GM12801 (cell line): Measurements from ENCODE around the gene RHOBTB3.

Experiments used
- TF ChIP-seq, protein P1 (sequence below): IDR thresholded peaks from one replicate; pipeline ENCODE4 v1.5.1; 2011; ENCODE audit warnings: control low read depth; ENCODE audit not compliant: insufficient read length; ENCODE audit errors: extremely low read depth

The RHOBTB3 gene

DNA sequence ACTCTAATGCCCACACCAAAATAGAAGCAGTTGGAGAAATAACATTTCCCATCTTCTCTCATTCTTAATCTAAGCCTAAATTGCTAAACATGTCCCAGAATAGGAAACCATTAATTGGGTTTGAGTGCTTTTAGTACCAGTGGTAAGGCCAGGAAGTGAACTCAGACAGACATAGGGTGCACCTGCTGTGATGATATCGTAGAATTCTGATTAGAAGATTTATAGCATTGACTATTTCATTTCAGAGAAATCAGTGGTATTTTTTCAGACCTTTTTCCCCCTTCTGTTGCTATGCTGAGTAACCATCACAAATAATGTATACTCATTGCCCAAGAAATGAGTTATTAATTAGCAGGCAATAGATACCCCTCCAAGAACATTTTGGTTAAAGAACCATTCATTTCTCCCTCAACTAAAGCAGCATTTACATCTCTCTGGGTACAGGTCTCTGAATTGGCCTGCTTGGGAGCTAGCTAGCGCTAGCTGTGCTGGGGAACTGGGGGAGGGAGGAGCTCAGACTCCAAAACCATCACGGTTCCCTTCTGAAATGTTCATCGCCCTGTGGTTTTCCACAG is 84.1 kb downstream of the RHOBTB3 start:
- TF ChIP-seq, protein P1, sequence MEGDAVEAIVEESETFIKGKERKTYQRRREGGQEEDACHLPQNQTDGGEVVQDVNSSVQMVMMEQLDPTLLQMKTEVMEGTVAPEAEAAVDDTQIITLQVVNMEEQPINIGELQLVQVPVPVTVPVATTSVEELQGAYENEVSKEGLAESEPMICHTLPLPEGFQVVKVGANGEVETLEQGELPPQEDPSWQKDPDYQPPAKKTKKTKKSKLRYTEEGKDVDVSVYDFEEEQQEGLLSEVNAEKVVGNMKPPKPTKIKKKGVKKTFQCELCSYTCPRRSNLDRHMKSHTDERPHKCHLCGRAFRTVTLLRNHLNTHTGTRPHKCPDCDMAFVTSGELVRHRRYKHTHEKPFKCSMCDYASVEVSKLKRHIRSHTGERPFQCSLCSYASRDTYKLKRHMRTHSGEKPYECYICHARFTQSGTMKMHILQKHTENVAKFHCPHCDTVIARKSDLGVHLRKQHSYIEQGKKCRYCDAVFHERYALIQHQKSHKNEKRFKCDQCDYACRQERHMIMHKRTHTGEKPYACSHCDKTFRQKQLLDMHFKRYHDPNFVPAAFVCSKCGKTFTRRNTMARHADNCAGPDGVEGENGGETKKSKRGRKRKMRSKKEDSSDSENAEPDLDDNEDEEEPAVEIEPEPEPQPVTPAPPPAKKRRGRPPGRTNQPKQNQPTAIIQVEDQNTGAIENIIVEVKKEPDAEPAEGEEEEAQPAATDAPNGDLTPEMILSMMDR: no peak

DNA sequence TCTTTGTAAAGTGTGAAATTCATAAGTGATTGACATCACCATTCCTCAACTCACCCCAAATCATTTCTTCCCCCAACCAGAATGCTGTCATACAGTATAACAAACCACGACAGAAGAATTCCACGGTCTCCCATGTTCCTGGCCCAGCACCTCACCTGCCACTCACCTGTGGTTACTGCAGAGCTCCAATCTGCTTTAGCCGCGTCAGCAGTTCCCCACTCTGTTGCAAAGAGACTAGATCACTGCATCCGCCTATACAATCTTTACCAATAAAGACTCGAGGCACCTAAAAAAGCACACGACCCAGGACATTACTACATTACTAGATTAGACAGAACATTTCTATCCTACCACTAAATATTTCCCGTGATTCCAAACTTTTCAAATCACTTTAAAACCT is 85.2 kb downstream of the RHOBTB3 start:
- TF ChIP-seq, protein P1: no peak

DNA sequence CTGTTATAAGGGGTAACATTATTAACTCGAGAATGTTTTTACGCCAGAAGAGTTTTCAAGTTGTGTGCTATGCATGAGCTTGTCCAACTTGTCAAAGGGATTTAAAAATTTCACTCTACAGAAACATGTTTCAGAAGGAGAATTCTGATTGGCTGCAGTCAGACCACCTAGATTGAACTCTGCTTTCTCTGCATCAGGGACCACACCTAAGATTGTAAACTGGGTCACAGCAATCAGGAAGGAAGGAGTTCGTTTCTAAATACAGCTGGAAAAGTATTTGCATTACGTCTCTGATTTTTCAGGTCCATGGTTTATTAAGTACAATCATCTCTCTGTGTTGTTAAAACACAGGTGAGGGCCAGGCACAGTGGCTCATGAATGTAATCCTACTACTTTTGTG is 85.6 kb downstream of the RHOBTB3 start:
- TF ChIP-seq, protein P1: no peak

DNA sequence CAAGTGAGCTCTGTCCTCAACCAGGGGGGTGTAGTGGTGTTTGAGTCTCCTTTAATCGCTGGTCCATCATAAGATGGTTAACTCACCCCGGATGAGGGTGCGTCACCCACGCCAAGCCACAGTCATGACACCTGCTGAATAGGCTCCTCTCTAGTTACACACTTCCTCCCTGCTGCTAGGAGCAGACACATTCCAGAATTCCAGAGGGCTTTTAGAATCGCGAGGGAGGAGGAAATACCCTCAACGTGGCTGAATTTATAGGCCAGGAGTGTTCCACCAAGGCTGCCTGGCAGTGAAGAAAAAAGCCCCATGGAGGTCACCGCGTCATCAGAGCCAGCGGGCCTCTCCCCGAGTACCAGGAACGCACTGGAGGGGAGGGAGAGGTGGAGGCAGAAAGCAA is 86.3 kb downstream of the RHOBTB3 start:
- TF ChIP-seq, protein P1: no peak

DNA sequence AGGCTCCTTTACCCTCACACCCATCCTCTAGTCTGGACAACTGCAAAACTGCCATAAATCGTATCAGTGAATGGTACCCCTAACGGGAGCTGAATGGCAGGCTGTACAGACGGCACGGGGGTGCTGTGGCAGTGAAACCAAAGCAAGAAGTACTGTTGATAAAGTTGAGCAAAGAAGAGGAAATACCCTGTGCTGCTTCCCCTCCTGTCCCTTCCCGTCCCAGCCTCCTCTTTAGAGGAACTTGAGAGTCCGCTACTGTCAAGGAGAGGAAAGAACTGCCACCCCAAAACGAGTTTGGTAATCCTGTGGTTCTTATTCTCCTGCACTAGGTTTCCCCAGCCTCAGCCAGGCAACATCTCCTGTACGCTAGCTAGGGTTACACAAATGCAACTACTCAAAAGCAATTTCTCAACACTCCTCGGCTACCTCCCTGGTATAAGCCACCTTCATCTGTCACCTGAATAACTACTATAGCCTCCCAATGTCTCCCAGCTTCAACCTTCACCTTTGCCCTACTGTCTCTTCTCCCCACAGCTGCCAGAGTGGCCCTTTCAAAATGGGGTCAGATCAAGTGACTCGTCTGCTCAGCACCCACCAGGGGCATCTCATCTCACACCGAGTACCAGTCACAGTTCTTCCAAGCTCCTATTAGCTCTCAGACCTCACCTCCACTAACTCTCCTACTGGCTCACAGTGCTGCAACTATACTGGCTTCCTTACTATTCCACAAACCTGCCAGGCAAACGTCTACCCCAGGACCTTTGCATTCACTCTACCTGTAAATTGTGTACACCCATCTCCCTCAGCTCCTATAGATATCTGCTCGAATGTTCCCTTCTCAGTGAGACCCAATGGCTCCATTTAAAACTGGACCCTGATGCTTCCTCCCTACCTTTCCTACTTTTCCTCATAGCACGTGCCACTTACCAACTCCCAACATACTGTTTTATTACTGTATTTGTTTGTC is 87.3 kb downstream of the RHOBTB3 start:
- TF ChIP-seq, protein P1: no peak

DNA sequence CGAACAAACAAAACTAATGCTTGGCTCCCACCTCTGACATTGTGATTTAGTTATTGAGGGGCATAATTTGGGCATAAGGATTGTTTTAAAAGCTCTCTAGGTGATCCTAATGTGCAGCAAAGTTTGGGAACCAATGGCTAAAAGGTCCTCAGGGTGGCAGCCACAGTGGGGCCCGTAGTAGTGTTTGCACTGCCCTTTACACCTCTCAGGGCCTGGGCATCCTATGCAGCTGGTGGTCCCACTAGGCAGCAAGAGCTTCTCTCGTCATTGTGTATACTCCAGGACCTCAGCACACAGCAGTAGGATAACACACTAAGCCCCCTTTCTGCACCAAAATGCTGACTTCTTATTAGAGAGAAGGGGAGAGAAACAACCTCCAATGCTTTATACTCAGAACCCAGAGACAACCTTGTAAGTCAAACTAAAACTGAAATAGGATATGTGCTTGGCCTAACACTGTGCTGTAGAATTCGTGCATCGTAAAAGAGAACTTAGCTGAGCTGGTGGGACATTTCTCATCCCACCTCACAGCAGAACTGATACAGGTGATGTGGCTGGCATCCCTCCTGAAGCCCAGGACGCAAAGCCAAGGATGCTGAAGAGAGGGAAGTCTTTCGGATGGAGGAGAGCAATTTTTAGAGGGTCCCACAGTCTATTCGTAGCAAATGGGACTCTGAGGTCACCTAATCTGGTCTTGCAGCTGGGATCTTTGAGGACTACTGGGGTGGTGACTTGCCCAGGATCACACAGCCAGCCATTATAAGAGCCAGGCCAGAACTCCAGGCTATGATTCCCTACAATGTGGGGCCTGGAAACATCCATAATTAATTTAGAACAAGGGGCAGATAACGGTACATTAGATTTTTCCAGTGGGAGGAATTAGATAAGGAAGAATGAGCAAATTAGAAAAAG is 90.2 kb downstream of the RHOBTB3 start:
- TF ChIP-seq, protein P1: no peak

DNA sequence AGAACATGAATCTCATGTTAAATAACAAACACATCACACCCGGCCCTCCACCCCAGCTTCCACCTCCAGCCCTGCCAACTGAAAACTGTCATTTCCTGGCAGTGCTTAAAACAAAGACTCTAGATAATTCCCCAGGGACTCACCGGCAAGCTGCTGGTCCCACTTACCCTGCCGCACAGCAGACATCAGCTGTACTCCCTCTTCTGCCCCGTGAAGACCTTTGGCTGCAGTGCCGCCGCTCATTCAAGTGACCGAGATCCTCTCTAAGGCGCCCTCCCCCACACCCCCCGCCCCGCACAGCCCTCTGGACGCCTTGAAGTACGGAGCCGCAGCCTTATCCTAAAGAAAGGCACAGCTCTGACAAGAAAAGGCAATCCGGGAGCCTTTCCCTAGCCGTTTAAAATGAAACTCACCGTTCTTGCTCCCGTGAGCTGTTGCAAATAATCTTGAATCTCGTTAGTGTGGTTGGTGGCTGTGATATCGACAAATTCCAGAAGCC is 91.0 kb downstream of the RHOBTB3 start:
- TF ChIP-seq, protein P1: no peak
